GM23338 (cell line): ENCODE results near the gene GRK4. TPM values are rescaled to one million over a fixed set of nuclear protein-coding genes. Genes with fewer than 3 reads are reported as not detected.

Experiments
- ATAC-seq: fragments of 200-7000 bp; cut with Tn5 transposase; 3 replicates; pipeline ENCODE4 v1.9.1; 2020
- DNase-seq: peaks from one replicate; pipeline ENCODE4 v3.0.0-alpha.2; 2015; ENCODE audit warnings: low spot score
- H2AFZ ChIP-seq: fragments of 200-600 bp; sonication (generic); 2 replicates; pipeline ENCODE4 v1.8.0; 2016; ENCODE audit warnings: antibody characterized with exemption, mild to moderate bottlenecking, moderate library complexity
- H3F3A ChIP-seq: fragments of 200-600 bp; sonication (generic); replicated peaks from 2 replicates; pipeline ENCODE4 v1.8.0; 2017; ENCODE audit warnings: antibody characterized with exemption, mixed run types, low read depth
- H3K27ac ChIP-seq: fragments of 200-600 bp; sonication (generic); 2 replicates; pipeline ENCODE4 v1.6.1; 2016; ENCODE audit warnings: low read depth
- H3K27me3 ChIP-seq: fragments of 200-600 bp; sonication (generic); 2 replicates; pipeline ENCODE4 v1.8.0; 2016; ENCODE audit warnings: mild to moderate bottlenecking, mixed run types, moderate library complexity; ENCODE audit not compliant: insufficient read depth
- H3K36me3 ChIP-seq: fragments of 200-600 bp; sonication (generic); 2 replicates; pipeline ENCODE4 v1.8.0; 2016; ENCODE audit warnings: mild to moderate bottlenecking; ENCODE audit not compliant: insufficient read depth
- H3K4me1 ChIP-seq: fragments of 200-600 bp; sonication (generic); 2 replicates; pipeline ENCODE4 v1.8.0; 2016; ENCODE audit warnings: mild to moderate bottlenecking, moderate library complexity; ENCODE audit not compliant: insufficient read depth
- H3K4me2 ChIP-seq: fragments of 200-600 bp; sonication (generic); 2 replicates; pipeline ENCODE4 v1.7.1; 2017; ENCODE audit warnings: mixed run types
- H3K4me3 ChIP-seq: fragments of 200-600 bp; sonication (generic); 2 replicates; pipeline ENCODE4 v1.6.1; 2016; ENCODE audit warnings: mixed run types
- H3K79me2 ChIP-seq: fragments of 200-600 bp; sonication (generic); replicated peaks from 2 replicates; pipeline ENCODE4 v1.8.0; 2017; ENCODE audit warnings: mild to moderate bottlenecking; ENCODE audit not compliant: insufficient read depth
- H3K9me2 ChIP-seq: fragments of 200-600 bp; sonication (generic); 2 replicates; pipeline ENCODE4 v1.8.0; 2017; ENCODE audit not compliant: insufficient read depth
- H4K20me1 ChIP-seq: fragments of 200-600 bp; sonication (generic); replicated peaks from 2 replicates; pipeline ENCODE4 v1.8.0; 2017; ENCODE audit warnings: mild to moderate bottlenecking; ENCODE audit not compliant: insufficient read depth
- H3K27ac Mint-ChIP-seq: 2 replicates; pipeline ENCODE4 v1.8.0; 2020; ENCODE audit warnings: inconsistent platforms, mild to moderate bottlenecking, moderate library complexity, mixed read lengths
- H3K27me3 Mint-ChIP-seq: 3 replicates; pipeline ENCODE4 v1.8.0; 2022; ENCODE audit warnings: low read depth, mild to moderate bottlenecking, moderate library complexity, mixed read lengths, inconsistent platforms; ENCODE audit not compliant: insufficient read depth, poor library complexity
- H3K36me3 Mint-ChIP-seq: 3 replicates; pipeline ENCODE4 v1.8.0; 2021; ENCODE audit warnings: low read depth, mild to moderate bottlenecking, inconsistent platforms, moderate library complexity, mixed read lengths
- H3K4me1 Mint-ChIP-seq: 3 replicates; pipeline ENCODE4 v1.8.0; 2020; ENCODE audit warnings: mild to moderate bottlenecking, inconsistent platforms, mixed read lengths
- H3K4me3 Mint-ChIP-seq: 3 replicates; pipeline ENCODE4 v1.8.0; 2021; ENCODE audit warnings: moderate library complexity, mild to moderate bottlenecking, inconsistent platforms, mixed read lengths
- H3K9me3 Mint-ChIP-seq: 3 replicates; pipeline ENCODE4 v1.8.0; 2020; ENCODE audit warnings: moderate library complexity, mild to moderate bottlenecking, inconsistent platforms, mixed read lengths
- CREB1 ChIP-seq: fragments of 250-450 bp; sonication (Bioruptor Pico); IDR thresholded peaks from 2 replicates; pipeline ENCODE4 v1.5.0; 2020; ENCODE audit warnings: low read depth, mild to moderate bottlenecking, moderate library complexity
- CTCF ChIP-seq, 2 experiments: fragments of 200-600 bp in 1 of 2; sonication (generic) in 1 of 2; conservative IDR thresholded peaks; 2 replicates each; pipeline versions ENCODE4 v1.5.1 to v1.6.1; 2016 to 2017; ENCODE audit warnings: antibody characterized with exemption in 2 of 2, low read depth in 2 of 2, mild to moderate bottlenecking in 2 of 2, moderate library complexity in 1 of 2
- EZH2 ChIP-seq: fragments of 200-600 bp; sonication (generic); IDR thresholded peaks from one replicate; pipeline ENCODE4 v1.8.0; 2017; ENCODE audit warnings: antibody characterized with exemption, mild to moderate bottlenecking, low read depth; ENCODE audit not compliant: unreplicated experiment
- EZH2phosphoT487 ChIP-seq: fragments of 200-600 bp; sonication (generic); IDR thresholded peaks from one replicate; pipeline ENCODE4 v1.8.1; 2018; ENCODE audit warnings: antibody characterized with exemption; ENCODE audit not compliant: unreplicated experiment
- JUNB ChIP-seq: IDR thresholded peaks from one replicate; pipeline ENCODE4 v1.6.1; 2016; ENCODE audit warnings: antibody characterized with exemption; ENCODE audit not compliant: unreplicated experiment
- NANOG ChIP-seq: IDR thresholded peaks from 2 replicates; pipeline ENCODE4 v1.6.1; 2016; ENCODE audit warnings: antibody characterized with exemption, borderline replicate concordance
- POLR2AphosphoS5 ChIP-seq: IDR thresholded peaks from 2 replicates; pipeline ENCODE4 v1.6.1; 2016; ENCODE audit warnings: antibody characterized with exemption, low read depth
- REST ChIP-seq: IDR thresholded peaks from one replicate; pipeline ENCODE4 v1.6.1; 2018; ENCODE audit warnings: antibody characterized with exemption; ENCODE audit not compliant: unreplicated experiment
- STAT1 ChIP-seq: IDR thresholded peaks from one replicate; pipeline ENCODE4 v1.6.1; 2016; ENCODE audit warnings: antibody characterized with exemption; ENCODE audit not compliant: unreplicated experiment
- ZNF114 ChIP-seq: fragments of 250-450 bp; sonication (Bioruptor Pico); IDR thresholded peaks from 2 replicates; pipeline ENCODE4 v1.5.0; 2020; ENCODE audit warnings: mild to moderate bottlenecking, moderate library complexity
- ZNF331 ChIP-seq: fragments of 250-450 bp; sonication (Bioruptor Pico); IDR thresholded peaks from 2 replicates; pipeline ENCODE4 v1.5.0; 2020; ENCODE audit warnings: low read depth, mild to moderate bottlenecking, moderate library complexity
- polyA plus RNA-seq: library from polyadenylated mRNA; unstranded; fragments of >200 nt; fragmentation: Nextera tagmentation; extraction: Ambion mirVana; gene quantifications from 2 replicates; pipeline ENCODE4 v1.2.1, GENCODE V29; 2016
- total RNA-seq: library from RNA; depleted of rRNA; stranded (reverse); fragments of >200 nt; shearing (Covaris generic); gene quantifications from 2 replicates; pipeline ENCODE4 v1.2.3, GENCODE V29; 2014

GRK4 gene
- total and polyA plus RNA-seq, 2 experiments from 2014 or later: 1.3 to 1.4 TPM

GRCh38 chr4:3041192-3042142 is 78.1 kb downstream of the GRK4 start:
- no peaks in the 10 kb centered on the region for H3F3A ChIP-seq
- H3K9me2 ChIP-seq: no peaks in the 10 kb centered on the region
- Mint-ChIP-seq H3K36me3 (no peaks in the 10 kb centered on the region), H3K4me1 (peaks cover 17% of the 10 kb centered on the region), H3K27ac (no peak overlapping the region), H3K27me3 (peaks cover 14% of the 10 kb centered on the region), H3K4me3 (no peak overlapping the region; the same call in 2 of the 3 replicates), H3K9me3 (no peaks in the 10 kb centered on the region)
- peak overlapping the region; percentile 72 for H2AFZ ChIP-seq
- TF ChIP-seq CREB1 (CRISPR knock-in tag) (no peak), EZH2phosphoT487 (no peak), CTCF (conservative IDR thresholded peaks at IDR 0.05; ENCODE audit: low read depth in 2 of 2) (peak in 1 of 2 experiments; percentile 30; a peak in 1 of 4 replicates)
- H3K27me3 ChIP-seq: no peaks in the 10 kb centered on the region
- H3K4me3 ChIP-seq: no peak overlapping the region
- ATAC-seq (peak; percentile 60), DNase-seq (peak; percentile 51)
- H3K79me2 ChIP-seq: no peaks in the 10 kb centered on the region
- H3K27ac ChIP-seq: no peak overlapping the region
- H3K4me2 ChIP-seq: no peak overlapping the region
- peaks cover 5% of the 10 kb centered on the region; the same call in 1 of the 2 replicates for H3K4me1 ChIP-seq
- no peaks in the 10 kb centered on the region; the same call in 1 of the 2 replicates for H4K20me1 ChIP-seq
- no peaks in the 10 kb centered on the region for H3K36me3 ChIP-seq

- no peaks in the 10 kb centered on the region; the same call in 1 of the 2 replicates for H4K20me1 ChIP-seq
- peaks cover 9% of the 10 kb centered on the region for H3K27me3 Mint-ChIP-seq
- H3K27ac ChIP-seq: no peak overlapping the region
- no peaks in the 10 kb centered on the region for H3F3A ChIP-seq
- no peak overlapping the region; the same call in 2 of the 3 replicates for H3K4me3 Mint-ChIP-seq
- H3K36me3 ChIP-seq: no peaks in the 10 kb centered on the region
- H3K9me2 ChIP-seq: no peaks in the 10 kb centered on the region
- no peak overlapping the region for H3K4me3 ChIP-seq
- no peaks in the 10 kb centered on the region for H3K36me3 Mint-ChIP-seq
- H3K4me1 ChIP-seq: peaks cover 5% of the 10 kb centered on the region; the same call in 1 of the 2 replicates
- no peak for ATAC-seq
- peak overlapping the region; percentile 66 for H2AFZ ChIP-seq
- peaks cover 17% of the 10 kb centered on the region for H3K4me1 Mint-ChIP-seq
- H3K9me3 Mint-ChIP-seq: no peaks in the 10 kb centered on the region
- H3K4me2 ChIP-seq: peak overlapping the region; percentile 48
- H3K79me2 ChIP-seq: no peaks in the 10 kb centered on the region
- H3K27ac Mint-ChIP-seq: no peak overlapping the region
- no peak for DNase-seq
- H3K27me3 ChIP-seq: no peaks in the 10 kb centered on the region
- TF ChIP-seq ZNF331 (no peak), CREB1 (CRISPR knock-in tag) (no peak), NANOG (no peak), EZH2 (no peak), STAT1 (no peak), ZNF114 (CRISPR knock-in tag) (no peak), POLR2AphosphoS5 (no peak), REST (no peak), JUNB (no peak)
These were observed 78.9 kb downstream of the GRK4 start for GRCh38 chr4:3042226-3042625.
